Measurements from ENCODE around the gene CELF4. TPM values are rescaled to one million over a fixed set of nuclear protein-coding genes. Genes with fewer than 3 reads are reported as not detected.

CELF4 gene
- total RNA-seq, 1 experiment from 2014 or later: not detected

- H3K4me3 ChIP-seq: no peak overlapping the region
- H3K27me3 ChIP-seq (replicated peaks): no peaks in the 10 kb centered on the region
- no peak for DNase-seq (ENCODE audit: low read depth in 1 of 2, low spot score in 2 of 2)
- no peaks in the 10 kb centered on the region for H3K9me3 ChIP-seq (replicated peaks)
- H3K4me1 ChIP-seq (replicated peaks): no peaks in the 10 kb centered on the region
- no peak overlapping the region for H3K27ac ChIP-seq
- no peaks in the 10 kb centered on the region for H3K36me3 ChIP-seq
Observed at GRCh38 chr18:37450434-37451132, 115.0 kb downstream of the CELF4 start.

- no peak for DNase-seq (ENCODE audit: low read depth in 1 of 2, low spot score in 2 of 2)
- Histone ChIP-seq H3K4me1 (replicated peaks) (no peaks in the 10 kb centered on the region), H3K4me3 (no peak overlapping the region), H3K27me3 (replicated peaks) (no peaks in the 10 kb centered on the region), H3K9me3 (replicated peaks) (no peaks in the 10 kb centered on the region), H3K36me3 (no peaks in the 10 kb centered on the region), H3K27ac (no peak overlapping the region)
Observed at GRCh38 chr18:37449618-37450017, 116.0 kb downstream of the CELF4 start.

GRCh38 chr18:37448946-37449345 is 116.7 kb downstream of the CELF4 start:
- DNase-seq (ENCODE audit: low read depth in 1 of 2, low spot score in 2 of 2): no peak
- Histone ChIP-seq H3K27ac (no peak overlapping the region), H3K4me3 (no peak overlapping the region), H3K36me3 (no peaks in the 10 kb centered on the region), H3K9me3 (replicated peaks) (no peaks in the 10 kb centered on the region), H3K27me3 (replicated peaks) (no peaks in the 10 kb centered on the region), H3K4me1 (replicated peaks) (no peaks in the 10 kb centered on the region)

- DNase-seq (ENCODE audit: low read depth in 1 of 2, low spot score in 2 of 2): no peak
- Histone ChIP-seq H3K9me3 (replicated peaks) (no peaks in the 10 kb centered on the region), H3K27ac (no peak overlapping the region), H3K4me1 (replicated peaks) (no peaks in the 10 kb centered on the region), H3K36me3 (no peaks in the 10 kb centered on the region), H3K27me3 (replicated peaks) (no peaks in the 10 kb centered on the region), H3K4me3 (no peak overlapping the region)
Observed at GRCh38 chr18:37447962-37448888, 117.4 kb downstream of the CELF4 start.

- Histone ChIP-seq H3K27ac (no peak overlapping the region), H3K4me1 (replicated peaks) (no peaks in the 10 kb centered on the region), H3K36me3 (no peaks in the 10 kb centered on the region), H3K9me3 (replicated peaks) (no peaks in the 10 kb centered on the region), H3K27me3 (replicated peaks) (no peaks in the 10 kb centered on the region), H3K4me3 (no peak overlapping the region)
- no peak for DNase-seq (ENCODE audit: low read depth in 1 of 2, low spot score in 2 of 2)
Observed at GRCh38 chr18:37445836-37446235, 119.8 kb downstream of the CELF4 start.

- no peaks in the 10 kb centered on the region for H3K27me3 ChIP-seq (replicated peaks)
- H3K4me1 ChIP-seq (replicated peaks): no peaks in the 10 kb centered on the region
- no peak overlapping the region for H3K4me3 ChIP-seq
- DNase-seq (ENCODE audit: low read depth in 1 of 2, low spot score in 2 of 2): no peak
- H3K9me3 ChIP-seq (replicated peaks): no peaks in the 10 kb centered on the region
- H3K27ac ChIP-seq: no peak overlapping the region
- no peaks in the 10 kb centered on the region for H3K36me3 ChIP-seq
Observed at GRCh38 chr18:37445368-37445767, 120.2 kb downstream of the CELF4 start.

- no peak for DNase-seq (ENCODE audit: low read depth in 1 of 2, low spot score in 2 of 2)
- Histone ChIP-seq H3K27me3 (replicated peaks) (no peaks in the 10 kb centered on the region), H3K4me1 (replicated peaks) (no peaks in the 10 kb centered on the region), H3K4me3 (no peak overlapping the region), H3K9me3 (replicated peaks) (no peaks in the 10 kb centered on the region), H3K36me3 (no peaks in the 10 kb centered on the region), H3K27ac (no peak overlapping the region)
Observed at GRCh38 chr18:37443325-37444055, 122.1 kb downstream of the CELF4 start.

- Histone ChIP-seq H3K36me3 (no peaks in the 10 kb centered on the region), H3K4me1 (replicated peaks) (no peaks in the 10 kb centered on the region), H3K27ac (no peak overlapping the region), H3K9me3 (replicated peaks) (no peaks in the 10 kb centered on the region), H3K27me3 (replicated peaks) (no peaks in the 10 kb centered on the region), H3K4me3 (no peak overlapping the region)
- DNase-seq (ENCODE audit: low read depth in 1 of 2, low spot score in 2 of 2): no peak
Observed at GRCh38 chr18:37442477-37442876, 123.1 kb downstream of the CELF4 start.

- Histone ChIP-seq H3K27ac (no peak overlapping the region), H3K9me3 (replicated peaks) (no peaks in the 10 kb centered on the region), H3K27me3 (replicated peaks) (no peaks in the 10 kb centered on the region), H3K4me1 (replicated peaks) (no peaks in the 10 kb centered on the region), H3K36me3 (no peaks in the 10 kb centered on the region), H3K4me3 (no peak overlapping the region)
- DNase-seq (ENCODE audit: low read depth in 1 of 2, low spot score in 2 of 2): no peak
Observed at GRCh38 chr18:37441821-37442220, 123.8 kb downstream of the CELF4 start.

- no peaks in the 10 kb centered on the region for H3K36me3 ChIP-seq
- no peak overlapping the region for H3K27ac ChIP-seq
- H3K9me3 ChIP-seq (replicated peaks): no peaks in the 10 kb centered on the region
- DNase-seq (ENCODE audit: low read depth in 1 of 2, low spot score in 2 of 2): no peak
- no peaks in the 10 kb centered on the region for H3K4me1 ChIP-seq (replicated peaks)
- no peak overlapping the region for H3K4me3 ChIP-seq
- no peaks in the 10 kb centered on the region for H3K27me3 ChIP-seq (replicated peaks)
Observed at GRCh38 chr18:37440206-37440605, 125.4 kb downstream of the CELF4 start.

- no peaks in the 10 kb centered on the region for H3K36me3 ChIP-seq
- H3K27me3 ChIP-seq (replicated peaks): no peaks in the 10 kb centered on the region
- no peak for DNase-seq (ENCODE audit: low read depth in 1 of 2, low spot score in 2 of 2)
- no peak overlapping the region for H3K27ac ChIP-seq
- no peaks in the 10 kb centered on the region for H3K4me1 ChIP-seq (replicated peaks)
- no peak overlapping the region for H3K4me3 ChIP-seq
- H3K9me3 ChIP-seq (replicated peaks): no peaks in the 10 kb centered on the region
Observed at GRCh38 chr18:37438417-37439180, 127.0 kb downstream of the CELF4 start.

GRCh38 chr18:37435996-37436395 is 129.6 kb downstream of the CELF4 start:
- no peaks in the 10 kb centered on the region for H3K9me3 ChIP-seq (replicated peaks)
- H3K27ac ChIP-seq: no peak overlapping the region
- DNase-seq (ENCODE audit: low read depth in 1 of 2, low spot score in 2 of 2): no peak
- H3K36me3 ChIP-seq: no peaks in the 10 kb centered on the region
- H3K4me1 ChIP-seq (replicated peaks): no peaks in the 10 kb centered on the region
- H3K27me3 ChIP-seq (replicated peaks): no peaks in the 10 kb centered on the region
- no peak overlapping the region for H3K4me3 ChIP-seq

GRCh38 chr18:37435150-37435867 is 130.3 kb downstream of the CELF4 start:
- no peak overlapping the region for H3K27ac ChIP-seq
- no peak overlapping the region for H3K4me3 ChIP-seq
- H3K4me1 ChIP-seq (replicated peaks): no peaks in the 10 kb centered on the region
- no peak for DNase-seq (ENCODE audit: low read depth in 1 of 2, low spot score in 2 of 2)
- no peaks in the 10 kb centered on the region for H3K36me3 ChIP-seq
- H3K9me3 ChIP-seq (replicated peaks): no peaks in the 10 kb centered on the region
- H3K27me3 ChIP-seq (replicated peaks): no peaks in the 10 kb centered on the region

All from SJSA1 (cell line).